ENCODE data around the gene ZFYVE9.
A peak's percentile ranks its signal among the peaks of the same experiment; 100 is the strongest.
"Not testable (repeated sequence)": the region's sequence is repeated elsewhere in the genome, so short reads cannot be mapped to it uniquely, and the experiment has no call there.

Gene ZFYVE9, protein sequence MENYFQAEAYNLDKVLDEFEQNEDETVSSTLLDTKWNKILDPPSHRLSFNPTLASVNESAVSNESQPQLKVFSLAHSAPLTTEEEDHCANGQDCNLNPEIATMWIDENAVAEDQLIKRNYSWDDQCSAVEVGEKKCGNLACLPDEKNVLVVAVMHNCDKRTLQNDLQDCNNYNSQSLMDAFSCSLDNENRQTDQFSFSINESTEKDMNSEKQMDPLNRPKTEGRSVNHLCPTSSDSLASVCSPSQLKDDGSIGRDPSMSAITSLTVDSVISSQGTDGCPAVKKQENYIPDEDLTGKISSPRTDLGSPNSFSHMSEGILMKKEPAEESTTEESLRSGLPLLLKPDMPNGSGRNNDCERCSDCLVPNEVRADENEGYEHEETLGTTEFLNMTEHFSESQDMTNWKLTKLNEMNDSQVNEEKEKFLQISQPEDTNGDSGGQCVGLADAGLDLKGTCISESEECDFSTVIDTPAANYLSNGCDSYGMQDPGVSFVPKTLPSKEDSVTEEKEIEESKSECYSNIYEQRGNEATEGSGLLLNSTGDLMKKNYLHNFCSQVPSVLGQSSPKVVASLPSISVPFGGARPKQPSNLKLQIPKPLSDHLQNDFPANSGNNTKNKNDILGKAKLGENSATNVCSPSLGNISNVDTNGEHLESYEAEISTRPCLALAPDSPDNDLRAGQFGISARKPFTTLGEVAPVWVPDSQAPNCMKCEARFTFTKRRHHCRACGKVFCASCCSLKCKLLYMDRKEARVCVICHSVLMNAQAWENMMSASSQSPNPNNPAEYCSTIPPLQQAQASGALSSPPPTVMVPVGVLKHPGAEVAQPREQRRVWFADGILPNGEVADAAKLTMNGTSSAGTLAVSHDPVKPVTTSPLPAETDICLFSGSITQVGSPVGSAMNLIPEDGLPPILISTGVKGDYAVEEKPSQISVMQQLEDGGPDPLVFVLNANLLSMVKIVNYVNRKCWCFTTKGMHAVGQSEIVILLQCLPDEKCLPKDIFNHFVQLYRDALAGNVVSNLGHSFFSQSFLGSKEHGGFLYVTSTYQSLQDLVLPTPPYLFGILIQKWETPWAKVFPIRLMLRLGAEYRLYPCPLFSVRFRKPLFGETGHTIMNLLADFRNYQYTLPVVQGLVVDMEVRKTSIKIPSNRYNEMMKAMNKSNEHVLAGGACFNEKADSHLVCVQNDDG (N-terminal part only)

DNA sequence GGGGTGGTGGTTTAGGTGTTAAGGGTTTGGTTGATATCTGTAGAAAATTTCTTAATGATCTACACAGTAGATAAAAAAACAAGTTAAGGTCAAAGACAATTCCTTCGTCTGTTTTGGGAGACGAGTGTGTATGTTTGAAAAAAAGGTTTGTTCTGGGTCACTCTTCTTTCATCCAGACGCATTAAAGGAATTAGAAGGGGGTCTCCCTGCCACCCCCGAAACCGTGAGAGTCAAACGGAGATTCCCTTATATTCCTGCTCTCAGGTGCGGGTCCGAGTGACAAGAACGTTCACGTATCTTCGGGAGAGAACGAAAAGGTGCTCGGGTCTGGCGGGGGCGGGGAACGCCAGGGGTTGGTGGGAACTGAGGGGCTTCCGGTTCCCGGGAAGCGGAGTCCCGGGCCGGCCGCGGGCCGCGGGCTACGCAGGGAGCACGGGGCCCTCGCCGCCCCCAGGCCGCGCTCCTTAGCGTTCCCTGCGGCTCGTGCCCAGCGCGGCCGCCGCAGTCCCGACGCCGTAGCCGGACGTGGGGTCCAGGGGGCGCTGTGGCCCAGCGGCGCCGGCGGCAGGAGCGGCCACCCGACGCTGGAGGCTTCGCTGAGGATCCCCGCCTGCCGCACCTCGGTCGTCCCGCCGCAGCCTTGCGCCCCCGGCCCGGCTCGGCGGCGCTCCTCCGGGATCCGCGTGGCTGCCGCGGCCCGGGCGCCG lies at the start of gene ZFYVE9:
Gene ZFYVE9, plus strand, starts transcription at position 577 of the 707 bp plus-strand sequence. CDS start 91,118 bp downstream, outside the sequence.
- peak; percentile 35 to 60 for DNase-seq (ENCODE audit: low read depth in 2 of 2)

DNA sequence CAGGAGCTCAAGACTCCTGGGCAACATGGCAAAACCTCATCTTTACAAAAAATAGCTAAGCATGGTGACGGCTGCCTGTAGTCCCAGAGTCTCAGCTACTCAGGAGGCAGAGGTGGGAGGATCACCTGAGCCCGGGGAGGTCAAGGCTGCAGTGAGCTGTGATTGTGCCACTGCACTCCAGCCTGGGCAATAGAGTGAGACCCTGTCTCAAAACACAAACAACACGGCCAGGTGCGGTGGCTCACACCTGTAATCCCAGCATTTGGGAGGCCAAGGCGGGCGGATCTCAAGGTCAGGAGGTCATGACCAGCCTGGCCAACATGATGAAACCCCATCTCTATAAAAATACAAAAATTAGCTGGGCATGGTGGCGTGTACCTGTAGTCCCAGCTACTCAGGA lies 47.6 kb upstream of the ZFYVE9 start:
- DNase-seq (ENCODE audit: low read depth in 2 of 2), result not testable (repeated sequence)

DNA sequence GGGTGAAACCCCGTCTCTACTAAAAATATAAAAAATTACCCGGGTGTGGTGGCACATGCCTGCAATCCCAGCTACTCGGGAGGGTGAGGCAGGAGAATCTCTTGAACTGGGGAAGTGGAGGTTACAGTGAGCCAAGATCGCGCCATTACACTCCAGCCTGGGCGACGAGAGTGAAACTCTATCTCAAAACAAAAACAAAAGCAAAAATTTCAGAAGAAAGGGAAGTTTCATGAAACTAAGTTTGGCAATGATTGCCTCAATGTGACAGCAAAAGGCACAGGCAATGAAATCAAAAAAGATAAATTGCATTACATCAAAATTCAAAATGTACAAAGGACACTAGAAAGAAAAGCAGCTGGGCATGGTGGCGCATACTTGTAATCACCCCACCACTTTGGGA lies 45.7 kb upstream of the ZFYVE9 start:
- DNase-seq (ENCODE audit: low read depth in 2 of 2), result no peak

DNA sequence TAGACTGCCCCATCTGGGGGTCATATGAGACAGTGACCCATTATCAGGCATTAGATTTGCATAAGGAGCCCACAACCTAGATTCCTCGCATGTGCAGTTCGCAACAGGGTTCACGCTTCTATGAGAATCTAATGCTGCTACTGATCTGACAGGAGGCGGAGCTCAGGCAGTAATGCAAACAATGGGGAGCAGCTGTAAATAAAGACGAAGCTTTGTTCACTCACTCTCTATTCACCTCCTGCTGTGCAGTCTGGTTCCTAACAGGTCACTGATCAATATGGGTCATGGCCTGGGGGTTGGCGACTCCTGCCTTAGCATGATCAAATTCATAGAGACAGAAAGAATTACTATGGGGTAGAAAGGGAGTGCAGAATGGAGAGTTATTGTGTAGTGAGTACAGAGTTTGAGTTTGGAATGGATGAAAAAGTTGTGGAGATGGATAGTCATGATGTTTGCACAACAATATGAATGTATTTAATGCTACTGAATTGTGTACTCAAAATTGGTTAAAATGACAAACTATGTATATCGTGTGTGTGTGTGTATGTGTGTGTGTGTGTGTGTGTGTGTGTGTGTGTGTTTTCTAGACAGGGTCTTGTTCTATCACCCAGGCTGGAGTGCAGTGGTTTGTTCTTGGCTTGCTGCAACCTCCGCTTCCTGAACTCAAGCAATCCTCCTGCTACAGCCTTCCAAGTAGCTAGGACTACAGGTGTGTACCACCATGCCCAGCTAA lies 43.6 kb upstream of the ZFYVE9 start:
- DNase-seq (ENCODE audit: low read depth in 2 of 2), result no peak

DNA sequence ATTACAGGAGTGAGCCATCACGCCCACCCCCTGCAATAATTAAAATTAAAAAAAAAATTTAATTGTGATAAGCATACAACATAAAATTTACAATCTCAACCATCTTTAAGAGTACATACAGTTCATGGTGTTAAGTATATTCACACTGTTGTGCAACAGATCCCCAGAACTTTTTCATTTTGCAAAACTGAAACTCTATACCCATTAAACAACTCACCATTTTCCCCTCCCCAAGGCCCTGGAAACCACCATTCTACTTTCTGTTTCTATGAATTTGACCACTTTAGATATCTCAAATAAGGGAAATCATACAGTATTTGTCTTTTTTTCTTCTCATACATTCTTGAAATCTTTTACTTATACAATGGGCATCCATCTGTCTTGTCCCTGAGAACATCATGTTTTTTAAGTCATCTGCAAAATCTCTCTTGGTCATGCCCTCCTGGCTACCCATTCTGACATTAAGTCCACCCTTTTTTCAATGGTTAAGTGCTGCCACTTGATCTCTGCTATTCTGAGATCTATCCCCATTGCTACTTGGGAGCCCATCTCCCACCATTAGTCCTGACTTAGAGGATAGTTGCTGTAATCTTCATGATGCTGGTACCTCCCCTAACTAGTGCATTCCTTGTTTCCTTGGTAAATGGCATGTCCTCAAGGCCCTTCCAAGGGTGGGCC lies 39.4 kb upstream of the ZFYVE9 start:
- no peak for DNase-seq (ENCODE audit: low read depth in 2 of 2)

DNA sequence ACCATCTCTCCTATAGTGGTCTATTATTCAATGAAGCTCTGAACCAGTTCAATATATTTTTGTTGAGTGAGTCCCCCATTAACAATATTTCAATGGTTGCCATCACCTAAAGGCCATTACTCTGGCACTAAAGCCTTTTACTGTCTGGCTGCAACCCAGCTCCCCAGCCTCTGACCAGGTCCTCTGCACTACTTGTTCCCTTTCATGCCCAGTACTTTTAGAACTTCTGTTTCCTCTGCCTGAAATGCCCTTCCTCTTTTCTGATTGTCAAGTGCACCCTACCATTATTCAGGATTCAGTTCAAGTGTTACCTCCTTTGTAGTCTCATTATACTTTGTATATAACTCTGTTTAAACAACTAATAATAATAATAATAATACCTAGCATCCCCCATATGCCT lies 30.4 kb upstream of the ZFYVE9 start:
- no peak for DNase-seq (ENCODE audit: low read depth in 2 of 2)

DNA sequence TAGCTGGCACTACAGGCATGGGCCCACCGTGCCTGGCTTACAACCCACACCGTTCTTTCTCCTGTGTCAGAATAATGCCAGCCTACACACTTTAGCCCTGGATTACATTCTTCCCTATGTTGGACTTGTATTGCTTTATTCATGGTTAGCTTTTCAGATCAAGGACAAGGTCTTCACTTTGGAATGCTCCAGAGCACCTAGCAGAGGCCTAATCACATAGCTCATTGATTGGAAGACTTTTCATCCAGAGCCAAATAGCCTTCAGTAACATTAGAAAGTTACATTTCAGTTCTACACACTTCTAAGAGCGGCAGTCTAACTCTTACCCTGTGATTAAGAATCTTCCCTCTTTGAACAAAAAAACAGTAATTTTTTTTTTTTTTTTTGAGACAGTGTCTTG lies 29.4 kb upstream of the ZFYVE9 start:
- no peak for DNase-seq (ENCODE audit: low read depth in 2 of 2)

DNA sequence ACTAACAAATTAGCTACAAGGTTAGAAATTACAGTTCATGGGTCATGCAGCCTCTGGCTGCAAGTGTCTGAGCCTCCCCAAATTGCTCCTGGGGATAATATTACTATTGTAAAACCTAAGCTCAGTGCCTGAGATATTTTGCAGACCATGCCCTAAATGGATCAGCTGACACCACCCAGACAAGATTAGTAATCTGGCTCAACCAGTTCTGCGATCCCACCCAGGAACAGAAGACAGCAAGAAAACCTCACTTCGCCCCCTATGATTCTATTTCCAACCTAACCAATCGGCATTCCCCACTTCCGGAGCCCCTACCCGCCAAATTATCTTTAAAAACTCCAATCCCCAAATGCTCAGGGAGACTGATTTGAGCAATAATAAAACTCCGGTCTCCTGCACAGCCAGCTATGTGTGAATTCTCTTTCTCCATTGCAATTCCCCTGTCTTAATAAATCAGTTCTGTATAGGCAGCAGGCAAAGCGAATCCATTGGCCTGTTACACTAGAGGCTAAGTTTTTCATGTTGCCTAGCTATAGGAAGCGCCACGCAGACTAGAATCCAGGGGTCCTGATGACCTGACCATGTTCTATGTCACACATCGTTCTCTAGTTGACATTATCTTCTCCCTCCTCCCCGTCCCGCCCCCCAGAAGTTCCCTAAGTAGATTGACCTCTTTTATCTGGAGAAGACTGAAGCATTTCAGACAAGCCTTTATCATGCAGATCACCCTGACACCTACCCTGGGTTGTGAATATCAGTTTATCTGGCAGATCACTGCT lies 22.4 kb upstream of the ZFYVE9 start:
- no peak for DNase-seq (ENCODE audit: low read depth in 2 of 2)

DNA sequence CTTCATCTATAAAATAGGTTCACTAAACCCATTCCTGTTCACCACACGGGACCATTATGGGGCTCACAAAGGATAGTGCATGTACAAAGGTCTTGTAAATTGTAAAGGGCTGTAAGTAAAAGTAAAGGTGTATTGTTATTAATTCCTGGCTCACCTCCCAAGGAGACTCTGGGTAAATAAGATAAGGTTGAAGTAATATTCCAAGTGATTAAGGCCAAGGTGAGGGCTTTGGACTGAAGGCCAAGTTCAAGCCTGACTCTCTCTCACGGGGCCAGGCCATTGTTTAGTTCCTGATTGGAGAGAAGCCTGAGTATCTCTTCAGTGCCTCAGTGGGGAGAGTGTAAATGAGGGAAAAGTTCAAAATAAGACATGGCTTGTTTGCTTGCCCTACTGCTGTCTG lies 19.5 kb upstream of the ZFYVE9 start:
- no peak for DNase-seq (ENCODE audit: low read depth in 2 of 2)

DNA sequence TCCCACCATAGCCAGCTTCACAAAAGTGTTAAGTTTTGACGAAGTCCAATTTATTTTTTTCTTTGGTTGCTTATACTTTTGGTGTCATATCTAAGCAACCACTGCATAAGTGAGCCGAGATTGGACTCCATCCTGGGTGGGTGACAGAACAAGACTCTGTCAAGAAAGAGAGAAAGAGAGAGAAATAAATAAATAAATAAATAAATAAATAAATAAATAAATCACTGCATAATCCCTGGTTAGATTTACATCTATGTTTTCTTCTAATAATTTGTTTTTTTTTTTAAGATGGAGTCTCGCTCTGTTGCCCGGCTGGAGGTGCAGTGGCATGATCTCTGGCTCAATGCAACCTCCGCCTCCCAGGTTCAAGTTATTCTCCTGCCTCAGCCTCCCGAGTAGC lies 18.3 kb upstream of the ZFYVE9 start:
- no peak for DNase-seq (ENCODE audit: low read depth in 2 of 2)

DNA sequence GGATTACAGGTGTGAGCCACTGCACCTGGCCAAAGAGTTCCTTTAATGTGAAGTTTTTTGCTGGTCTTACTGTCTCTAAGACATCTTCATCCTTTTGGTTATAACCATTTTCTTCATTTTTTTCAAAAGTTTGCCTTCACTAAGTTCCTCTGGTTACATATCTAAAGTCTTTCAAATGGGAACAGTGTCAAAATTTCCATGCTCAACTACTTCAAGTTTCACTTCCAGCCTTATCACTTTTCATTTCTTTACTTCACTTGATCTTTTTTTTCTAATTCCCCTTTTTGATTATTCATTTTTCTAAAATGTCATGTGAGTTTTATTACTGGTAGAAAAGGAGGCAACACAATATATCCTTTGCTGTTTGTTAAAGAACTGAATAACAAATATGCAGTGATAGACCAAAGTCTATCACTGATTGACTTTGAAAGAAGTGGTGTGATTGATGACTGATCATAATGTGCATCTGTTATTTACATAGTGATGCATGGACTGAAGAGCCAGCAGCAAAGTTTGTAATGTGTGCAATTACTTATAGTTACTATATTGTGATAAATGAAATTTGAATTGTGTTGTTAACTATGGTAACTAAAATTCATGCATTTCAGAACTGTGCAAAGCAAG lies 16.0 kb upstream of the ZFYVE9 start:
- DNase-seq (ENCODE audit: low read depth in 2 of 2), result no peak

DNA sequence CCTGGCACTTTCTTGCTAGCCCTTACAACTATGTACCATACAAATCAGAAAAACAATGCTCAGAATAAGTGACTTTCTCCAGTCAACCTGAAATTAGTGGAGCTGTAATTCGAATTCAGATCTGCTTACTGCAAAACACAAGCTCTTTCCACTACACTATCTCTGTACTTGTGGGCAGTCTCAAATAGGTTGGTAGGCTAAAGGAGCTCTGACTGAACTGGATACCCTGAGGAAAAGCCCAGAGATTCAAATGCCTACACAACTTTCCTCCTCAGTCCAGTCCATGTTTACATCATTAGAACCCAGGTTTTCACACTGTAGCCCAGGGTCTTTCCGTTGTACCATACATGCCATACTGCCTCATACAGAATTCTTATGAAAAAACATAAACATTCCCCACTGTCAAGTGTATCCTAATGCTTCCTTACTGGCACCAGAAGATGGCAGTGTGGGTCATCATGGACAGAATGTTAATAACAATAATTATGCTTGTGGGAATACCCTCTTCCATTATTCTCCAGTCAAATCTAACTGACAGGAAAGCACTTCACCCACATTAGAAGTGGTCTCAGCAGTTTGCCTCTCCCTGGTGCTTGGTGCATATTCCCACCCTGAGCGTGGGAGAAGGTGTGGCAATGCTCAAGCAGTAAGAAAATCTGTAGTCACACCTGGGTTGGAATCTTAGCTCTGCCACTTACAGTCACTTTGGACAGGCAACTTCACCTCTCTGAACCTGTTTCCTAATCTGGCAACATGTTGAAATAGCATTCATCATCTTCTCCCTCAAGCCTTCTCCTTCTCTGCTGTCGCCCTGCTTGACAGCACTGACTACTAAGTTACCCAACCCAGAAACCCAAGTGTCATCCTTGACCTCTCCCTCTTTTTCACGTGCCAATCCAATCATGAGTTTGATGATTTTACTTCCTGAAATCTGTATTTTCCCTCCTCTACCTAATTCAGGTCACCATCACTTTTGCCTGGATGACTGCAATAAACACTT lies 14.4 kb upstream of the ZFYVE9 start:
- DNase-seq (ENCODE audit: low read depth in 2 of 2), result no peak

DNA sequence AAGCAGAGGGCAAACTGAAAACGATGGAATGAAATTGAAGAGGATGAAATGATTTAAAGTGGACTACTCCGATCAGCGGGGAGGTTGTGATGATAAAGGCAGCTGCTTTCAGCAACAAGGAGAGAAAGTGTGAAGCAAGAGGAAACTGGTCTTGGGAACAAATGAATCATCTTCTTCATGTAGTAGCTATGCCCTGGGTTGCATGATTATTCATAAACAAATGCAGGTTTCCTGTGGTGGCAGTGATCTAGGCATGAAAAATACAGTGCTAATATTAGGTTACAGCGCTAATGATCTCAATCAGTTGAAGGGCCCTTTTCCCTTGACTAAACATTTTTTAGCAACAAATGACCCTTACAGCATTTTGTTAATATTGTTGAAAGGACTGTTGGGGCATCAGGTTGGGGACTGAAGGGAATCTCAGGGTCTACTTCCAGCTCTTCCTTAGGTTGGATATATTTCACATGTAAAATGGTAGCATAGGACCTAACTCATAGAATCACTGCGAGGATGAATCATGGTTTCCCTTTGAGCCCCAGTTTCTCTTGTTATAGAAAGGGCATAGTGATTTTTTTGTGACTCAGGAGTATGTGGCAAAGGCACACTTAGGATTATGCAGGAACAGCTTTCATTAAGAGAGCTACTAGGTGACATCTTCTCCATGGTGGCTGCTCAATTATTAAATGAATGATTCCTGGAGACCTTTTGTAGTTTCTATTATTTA lies 1.9 kb upstream of the ZFYVE9 start:
- DNase-seq (ENCODE audit: low read depth in 2 of 2), result no peak

DNA sequence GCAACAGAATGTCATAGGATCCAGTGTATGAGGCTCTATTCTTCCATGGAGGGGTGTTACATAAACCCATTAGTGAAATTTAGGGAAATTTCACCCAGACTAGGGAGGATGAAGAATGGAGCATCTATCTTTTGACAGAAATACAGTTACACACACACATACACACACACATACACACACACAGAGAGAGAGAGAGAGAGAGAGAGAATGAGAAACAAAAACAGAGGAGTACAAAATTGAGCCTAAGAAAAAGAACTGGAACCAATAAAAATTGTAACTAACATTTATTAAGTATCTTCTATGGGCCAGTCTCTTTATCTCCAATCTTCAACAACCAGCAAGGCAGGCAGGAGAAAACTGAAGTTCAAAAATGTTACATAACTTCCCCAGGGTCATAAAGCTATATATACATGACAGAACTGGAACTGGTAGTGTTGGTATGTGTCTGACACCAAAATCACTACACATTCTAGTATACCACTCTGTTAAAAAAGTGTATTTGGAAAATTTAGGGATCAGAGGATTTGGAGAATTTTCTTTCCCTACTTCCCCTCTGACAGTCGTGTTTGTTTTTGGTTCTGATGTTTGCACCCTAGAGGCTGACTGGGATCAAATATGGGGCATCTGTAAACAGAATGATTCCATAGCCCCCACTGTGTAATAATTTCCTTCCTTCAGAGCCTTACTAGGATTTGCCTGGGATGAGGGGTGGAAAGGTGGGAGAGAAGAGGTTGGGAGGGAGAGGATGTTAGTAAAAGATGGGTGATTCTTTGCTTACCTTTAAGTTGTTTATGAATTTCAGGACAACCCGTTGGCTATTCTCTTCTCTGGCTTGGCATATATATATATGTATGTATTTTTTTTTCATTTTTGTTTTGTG lies 1.0 kb upstream of the ZFYVE9 start:
- no peak for DNase-seq (ENCODE audit: low read depth in 2 of 2)

DNA sequence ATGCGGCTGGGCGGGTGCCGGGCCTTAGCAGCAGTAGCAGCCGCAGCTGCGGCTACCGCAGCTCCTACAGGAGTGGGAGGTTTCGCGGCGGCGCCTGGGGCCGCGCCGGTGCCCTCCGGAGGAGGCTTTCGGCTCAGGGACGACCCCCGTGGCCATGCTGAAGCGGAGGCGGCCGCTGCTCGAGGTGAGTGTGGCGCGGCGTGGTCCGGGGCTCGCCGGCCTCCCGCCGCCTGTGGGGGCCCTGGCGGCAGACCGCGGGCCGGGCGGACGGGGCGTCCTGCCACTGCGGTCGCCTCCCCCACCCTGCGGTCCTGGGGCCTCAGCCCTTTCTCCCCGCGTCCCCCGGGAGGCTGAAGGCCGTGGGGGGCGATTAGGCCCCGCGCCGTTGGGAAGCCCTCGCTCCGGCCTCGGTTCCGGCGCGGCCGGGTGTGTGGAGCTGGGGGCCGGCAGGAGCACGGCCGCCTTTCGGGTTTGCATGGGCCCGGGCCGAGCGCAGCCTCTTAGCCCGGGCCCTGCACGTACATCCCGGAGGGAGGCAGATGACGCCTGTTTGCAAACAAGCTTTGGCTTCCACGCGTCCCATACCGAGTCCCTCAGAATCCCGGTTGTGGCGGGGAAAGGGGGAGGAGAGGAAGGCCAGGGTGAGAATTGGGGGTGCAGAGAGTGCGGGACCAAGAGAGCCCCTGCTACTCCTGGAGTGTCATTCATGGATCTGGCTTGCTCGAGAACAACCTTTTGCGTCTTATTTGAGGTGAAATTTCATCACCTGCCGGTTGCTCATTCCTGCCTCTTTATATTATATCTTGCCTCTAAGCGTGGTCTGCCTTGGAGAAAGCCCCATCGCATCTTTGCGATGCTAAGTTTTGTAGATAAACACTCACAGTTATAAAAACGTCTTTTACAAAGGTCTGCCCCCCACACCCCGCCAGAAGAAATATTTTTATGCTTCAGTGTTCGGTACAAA lies 613 bp downstream of the ZFYVE9 start:
- peak in 1 of 2 experiments; percentile 21 for DNase-seq (ENCODE audit: low read depth in 2 of 2)
